ENCODE measurements around the gene ACTR3C. TPM values are rescaled to one million over a fixed set of nuclear protein-coding genes. Genes with fewer than 3 reads are reported as not detected.

The ACTR3C gene
- total and polyA plus RNA-seq, 10 of the 15 experiments (the other 5 are each of a cell fraction or from before 2014, with no cell fraction given) = 2.0 to 10.2 (median 6.3) TPM

- TF ChIP-seq NR2C1 (IDR thresholded peaks at IDR 0.05) = peak; percentile 51
- TF ChIP-seq TCF12 (IDR thresholded peaks at IDR 0.05; ENCODE audit: low read depth, low read length) = peak; percentile 39
- TF ChIP-seq, protein P1, sequence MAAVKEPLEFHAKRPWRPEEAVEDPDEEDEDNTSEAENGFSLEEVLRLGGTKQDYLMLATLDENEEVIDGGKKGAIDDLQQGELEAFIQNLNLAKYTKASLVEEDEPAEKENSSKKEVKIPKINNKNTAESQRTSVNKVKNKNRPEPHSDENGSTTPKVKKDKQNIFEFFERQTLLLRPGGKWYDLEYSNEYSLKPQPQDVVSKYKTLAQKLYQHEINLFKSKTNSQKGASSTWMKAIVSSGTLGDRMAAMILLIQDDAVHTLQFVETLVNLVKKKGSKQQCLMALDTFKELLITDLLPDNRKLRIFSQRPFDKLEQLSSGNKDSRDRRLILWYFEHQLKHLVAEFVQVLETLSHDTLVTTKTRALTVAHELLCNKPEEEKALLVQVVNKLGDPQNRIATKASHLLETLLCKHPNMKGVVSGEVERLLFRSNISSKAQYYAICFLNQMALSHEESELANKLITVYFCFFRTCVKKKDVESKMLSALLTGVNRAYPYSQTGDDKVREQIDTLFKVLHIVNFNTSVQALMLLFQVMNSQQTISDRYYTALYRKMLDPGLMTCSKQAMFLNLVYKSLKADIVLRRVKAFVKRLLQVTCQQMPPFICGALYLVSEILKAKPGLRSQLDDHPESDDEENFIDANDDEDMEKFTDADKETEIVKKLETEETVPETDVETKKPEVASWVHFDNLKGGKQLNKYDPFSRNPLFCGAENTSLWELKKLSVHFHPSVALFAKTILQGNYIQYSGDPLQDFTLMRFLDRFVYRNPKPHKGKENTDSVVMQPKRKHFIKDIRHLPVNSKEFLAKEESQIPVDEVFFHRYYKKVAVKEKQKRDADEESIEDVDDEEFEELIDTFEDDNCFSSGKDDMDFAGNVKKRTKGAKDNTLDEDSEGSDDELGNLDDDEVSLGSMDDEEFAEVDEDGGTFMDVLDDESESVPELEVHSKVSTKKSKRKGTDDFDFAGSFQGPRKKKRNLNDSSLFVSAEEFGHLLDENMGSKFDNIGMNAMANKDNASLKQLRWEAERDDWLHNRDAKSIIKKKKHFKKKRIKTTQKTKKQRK (IDR thresholded peaks at IDR 0.05; ENCODE audit: low read depth, low read length) = no peak
- peak in 1 of 2 experiments; percentile 59; a peak in 1 of 4 replicates for TF ChIP-seq EP300 (IDR thresholded peaks at IDR 0.05; ENCODE audit: borderline replicate concordance in 1 of 2, control insufficient read depth in 1 of 2, low read depth in 2 of 2, low read length in 2 of 2)
- TF ChIP-seq, protein P2, sequence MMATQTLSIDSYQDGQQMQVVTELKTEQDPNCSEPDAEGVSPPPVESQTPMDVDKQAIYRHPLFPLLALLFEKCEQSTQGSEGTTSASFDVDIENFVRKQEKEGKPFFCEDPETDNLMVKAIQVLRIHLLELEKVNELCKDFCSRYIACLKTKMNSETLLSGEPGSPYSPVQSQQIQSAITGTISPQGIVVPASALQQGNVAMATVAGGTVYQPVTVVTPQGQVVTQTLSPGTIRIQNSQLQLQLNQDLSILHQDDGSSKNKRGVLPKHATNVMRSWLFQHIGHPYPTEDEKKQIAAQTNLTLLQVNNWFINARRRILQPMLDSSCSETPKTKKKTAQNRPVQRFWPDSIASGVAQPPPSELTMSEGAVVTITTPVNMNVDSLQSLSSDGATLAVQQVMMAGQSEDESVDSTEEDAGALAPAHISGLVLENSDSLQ (IDR thresholded peaks at IDR 0.05) = no peak
- no peak for TF ChIP-seq NFYA (IDR thresholded peaks at IDR 0.05; ENCODE audit: borderline replicate concordance, low read depth, low read length)
- peak; percentile 82; the same call in 1 of the 2 replicates for TF ChIP-seq MTA3 (IDR thresholded peaks at IDR 0.05; ENCODE audit: borderline replicate concordance, low read length)
- no peak; the same call in 1 of the 2 replicates for TF ChIP-seq CBX5 (IDR thresholded peaks at IDR 0.05; ENCODE audit: low read depth)
- TF ChIP-seq NBN (IDR thresholded peaks at IDR 0.05) = no peak; the same call in 1 of the 2 replicates
- TF ChIP-seq, protein P3, sequence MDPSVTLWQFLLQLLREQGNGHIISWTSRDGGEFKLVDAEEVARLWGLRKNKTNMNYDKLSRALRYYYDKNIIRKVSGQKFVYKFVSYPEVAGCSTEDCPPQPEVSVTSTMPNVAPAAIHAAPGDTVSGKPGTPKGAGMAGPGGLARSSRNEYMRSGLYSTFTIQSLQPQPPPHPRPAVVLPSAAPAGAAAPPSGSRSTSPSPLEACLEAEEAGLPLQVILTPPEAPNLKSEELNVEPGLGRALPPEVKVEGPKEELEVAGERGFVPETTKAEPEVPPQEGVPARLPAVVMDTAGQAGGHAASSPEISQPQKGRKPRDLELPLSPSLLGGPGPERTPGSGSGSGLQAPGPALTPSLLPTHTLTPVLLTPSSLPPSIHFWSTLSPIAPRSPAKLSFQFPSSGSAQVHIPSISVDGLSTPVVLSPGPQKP (IDR thresholded peaks at IDR 0.05; ENCODE audit: low read depth, low read length) = 0 out of 2 replicates have a peak, but pooled peaks have one; percentile 41
- peak; percentile 59; the same call in 1 of the 2 replicates for TF ChIP-seq ZSCAN29 (IDR thresholded peaks at IDR 0.05)
- TF ChIP-seq CHD4 (IDR thresholded peaks at IDR 0.05) = no peak
- TF ChIP-seq SUPT20H (IDR thresholded peaks at IDR 0.05; ENCODE audit: borderline replicate concordance, control insufficient read depth, low read depth, low read length) = no peak
- no peak for TF ChIP-seq ZNF622 (IDR thresholded peaks at IDR 0.05)
- TF ChIP-seq SUZ12 (IDR thresholded peaks at IDR 0.05; ENCODE audit: unreplicated experiment) = no peak
- 0 out of 2 replicates have a peak, but pooled peaks have one; percentile 4 for TF ChIP-seq YY1 (IDR thresholded peaks at IDR 0.05; ENCODE audit: low read depth, low read length)
- TF ChIP-seq WRNIP1 (IDR thresholded peaks at IDR 0.05; ENCODE audit: borderline replicate concordance, low read depth, low read length) = no peak
- no peak for TF ChIP-seq NFXL1 (IDR thresholded peaks at IDR 0.05; ENCODE audit: borderline replicate concordance)
- peak; percentile 79 for TF ChIP-seq BMI1 (IDR thresholded peaks at IDR 0.05; ENCODE audit: borderline replicate concordance)
- TF ChIP-seq SIX5 (IDR thresholded peaks at IDR 0.05; ENCODE audit: low read depth, low read length, severe bottlenecking) = peak; percentile 30
- TF ChIP-seq CHD1 (IDR thresholded peaks at IDR 0.05; ENCODE audit: low read depth, low read length) = no peak
- TF ChIP-seq ATF7 (IDR thresholded peaks at IDR 0.05; ENCODE audit: low read depth) = no peak
- TF ChIP-seq IRF3 (IDR thresholded peaks at IDR 0.05) = no peak
- no peak for TF ChIP-seq TARDBP (IDR thresholded peaks at IDR 0.05; ENCODE audit: borderline replicate concordance)
- no peak for TF ChIP-seq BRCA1 (IDR thresholded peaks at IDR 0.05; ENCODE audit: low read depth, low read length)
Measured at GRCh38 chr7:150368096-150368883, 44.9 kb upstream of the ACTR3C start, which contains the start of gene REPIN1 (continued).
